ENCODE results near the gene MUSTN1.

- no peak for TF ChIP-seq CTCF (IDR thresholded peaks at IDR 0.05; ENCODE audit: low read depth, low read length, missing input control)
- TF ChIP-seq REST (IDR thresholded peaks at IDR 0.05): no peak
- no peak for TF ChIP-seq YY1 (IDR thresholded peaks at IDR 0.05)
Measured at GRCh38 chr3:52809149-52809548, 25.7 kb downstream of the MUSTN1 start.

Data from liver (tissue), 2 donors.